GM19468 (cell line): ENCODE measurements around the gene PIWIL4.
"Not testable (repeated sequence)": the region's sequence is repeated elsewhere in the genome, so short reads cannot be mapped to it uniquely, and the experiment has no call there.

Source experiments
- ATAC-seq: cut with Tn5 transposase; IDR thresholded peaks from one replicate; pipeline ENCODE4 v1.9.1; 2021; ENCODE audit warnings: mild to moderate bottlenecking, moderate library complexity, moderate number of reproducible peaks; ENCODE audit not compliant: unreplicated experiment; ENCODE audit errors: extremely low read depth

PIWIL4 gene

GRCh38 chr11:94629741-94630140 is 62.6 kb downstream of the PIWIL4 start:
- ATAC-seq, result no peak

- no peak for ATAC-seq
These were observed 63.1 kb downstream of the PIWIL4 start for GRCh38 chr11:94630221-94630620.

GRCh38 chr11:94632356-94632755 is 65.2 kb downstream of the PIWIL4 start:
- ATAC-seq, result no peak

- no peak for ATAC-seq
These were observed 67.9 kb downstream of the PIWIL4 start for GRCh38 chr11:94635072-94635471.

- no peak for ATAC-seq
These were observed 69.3 kb downstream of the PIWIL4 start for GRCh38 chr11:94636388-94636949.

GRCh38 chr11:94638301-94638901 is 71.2 kb downstream of the PIWIL4 start:
- ATAC-seq, result no peak

GRCh38 chr11:94638902-94639373 is 71.8 kb downstream of the PIWIL4 start:
- no peak for ATAC-seq

- no peak for ATAC-seq
These were observed 72.9 kb downstream of the PIWIL4 start for GRCh38 chr11:94639901-94640721.

GRCh38 chr11:94641167-94641761 is 74.1 kb downstream of the PIWIL4 start:
- no peak for ATAC-seq

- ATAC-seq, result not testable (repeated sequence)
These were observed 76.0 kb downstream of the PIWIL4 start for GRCh38 chr11:94643186-94643585.

GRCh38 chr11:94647926-94648325 is 80.8 kb downstream of the PIWIL4 start:
- no peak for ATAC-seq

GRCh38 chr11:94648789-94649188 is 81.6 kb downstream of the PIWIL4 start:
- no peak for ATAC-seq

GRCh38 chr11:94649254-94649653 is 82.1 kb downstream of the PIWIL4 start:
- no peak for ATAC-seq

GRCh38 chr11:94649964-94650623 is 82.9 kb downstream of the PIWIL4 start:
- no peak for ATAC-seq

GRCh38 chr11:94650756-94651155 is 83.6 kb downstream of the PIWIL4 start:
- ATAC-seq, result no peak

- no peak for ATAC-seq
These were observed 85.6 kb downstream of the PIWIL4 start for GRCh38 chr11:94652735-94653284.

- no peak for ATAC-seq
These were observed 86.4 kb downstream of the PIWIL4 start for GRCh38 chr11:94653561-94653960.

- ATAC-seq, result no peak
These were observed 87.0 kb downstream of the PIWIL4 start for GRCh38 chr11:94654201-94654600.

- ATAC-seq, result no peak
These were observed 88.1 kb downstream of the PIWIL4 start for GRCh38 chr11:94655291-94655690.

- no peak for ATAC-seq
These were observed 88.8 kb downstream of the PIWIL4 start for GRCh38 chr11:94655956-94656355.
